ENCODE results near the gene ANXA2R. TPM values are rescaled to one million over a fixed set of nuclear protein-coding genes. Genes with fewer than 3 reads are reported as not detected.

The ANXA2R gene
- total and polyA plus RNA-seq, 2 donors (not counting 1 experiment from before 2014, with no cell fraction given), result 0.61 to 1.8 TPM

DNA sequence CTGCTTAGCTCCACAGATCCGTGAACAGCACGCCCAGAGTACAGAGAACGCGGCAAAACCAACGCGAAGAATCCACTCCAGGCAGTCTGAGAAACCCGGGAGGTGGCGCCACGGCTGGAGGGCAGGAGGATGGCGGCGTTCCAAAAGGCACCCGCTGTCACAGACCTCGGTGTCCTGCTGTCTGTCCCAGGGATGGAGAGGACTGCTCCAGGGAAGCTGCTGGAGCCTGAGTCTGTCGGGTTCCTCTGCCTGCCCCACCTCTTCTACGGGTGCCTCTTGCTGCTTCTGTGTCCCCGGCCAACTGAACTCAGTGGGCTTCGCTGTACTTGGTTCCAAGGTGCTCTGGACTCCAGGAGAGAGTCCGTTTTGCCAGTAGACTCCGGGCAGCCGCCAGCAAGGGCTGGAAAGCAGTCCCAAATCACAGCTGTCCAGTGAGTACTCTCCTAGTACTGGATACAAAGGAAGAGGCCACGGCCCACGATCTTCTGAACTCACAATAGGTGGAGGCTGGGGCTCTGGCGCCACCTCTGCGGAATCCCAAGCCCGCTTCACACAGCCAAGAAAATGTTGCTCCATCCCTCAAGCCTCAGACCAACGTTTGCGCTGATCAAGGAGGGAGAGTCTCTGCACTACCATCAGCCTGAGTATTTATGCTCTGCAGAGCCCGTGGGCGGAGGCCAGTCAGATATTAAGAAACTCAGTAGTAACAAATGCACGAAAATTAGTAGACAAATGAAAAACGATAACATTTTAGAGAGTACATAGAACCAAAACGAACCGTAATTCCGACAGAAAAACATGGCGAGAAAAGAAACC, 440 bp downstream of the ANXA2R start:
- Histone ChIP-seq H3K9ac (ENCODE audit: insufficient read depth, low read length) (no peak overlapping the region), H4K20me1 (ENCODE audit: control insufficient read depth, extremely low read depth, insufficient read depth, low read length) (no peaks in the 10 kb centered on the region), H3K27ac (ENCODE audit: insufficient read depth, low read length) (peak overlapping the region; percentile 96), H3K9me3 (ENCODE audit: control insufficient read depth, insufficient read depth, low read depth, low read length) (no peaks in the 10 kb centered on the region), H3K36me3 (ENCODE audit: control insufficient read depth, insufficient read depth, low read length) (peaks cover 2% of the 10 kb centered on the region), H2AFZ (ENCODE audit: low read length) (peak overlapping the region; percentile 46), H3K27me3 (ENCODE audit: control insufficient read depth, insufficient read depth, low read length) (no peaks in the 10 kb centered on the region), H3K4me3 (replicated peaks in 1 of 4; ENCODE audit: control extremely low read depth in 1 of 4, insufficient read depth in 1 of 4, low read depth in 3 of 4, low read length in 4 of 4) (peak overlapping the region; percentile 27 to 85 (median 76)), H3K4me1 (ENCODE audit: control insufficient read depth, extremely low read depth, insufficient read depth, low read length) (peaks cover 7% of the 10 kb centered on the region), H3K4me2 (ENCODE audit: extremely low read depth, insufficient read depth, low read length) (peak overlapping the region; percentile 72), H3K79me2 (ENCODE audit: control insufficient read depth, insufficient read depth, low read length) (peaks cover 68% of the 10 kb centered on the region)
- peak; percentile 90 to 91 for DNase-seq (ENCODE audit: low read depth in 2 of 2)
- TF ChIP-seq, protein P1, sequence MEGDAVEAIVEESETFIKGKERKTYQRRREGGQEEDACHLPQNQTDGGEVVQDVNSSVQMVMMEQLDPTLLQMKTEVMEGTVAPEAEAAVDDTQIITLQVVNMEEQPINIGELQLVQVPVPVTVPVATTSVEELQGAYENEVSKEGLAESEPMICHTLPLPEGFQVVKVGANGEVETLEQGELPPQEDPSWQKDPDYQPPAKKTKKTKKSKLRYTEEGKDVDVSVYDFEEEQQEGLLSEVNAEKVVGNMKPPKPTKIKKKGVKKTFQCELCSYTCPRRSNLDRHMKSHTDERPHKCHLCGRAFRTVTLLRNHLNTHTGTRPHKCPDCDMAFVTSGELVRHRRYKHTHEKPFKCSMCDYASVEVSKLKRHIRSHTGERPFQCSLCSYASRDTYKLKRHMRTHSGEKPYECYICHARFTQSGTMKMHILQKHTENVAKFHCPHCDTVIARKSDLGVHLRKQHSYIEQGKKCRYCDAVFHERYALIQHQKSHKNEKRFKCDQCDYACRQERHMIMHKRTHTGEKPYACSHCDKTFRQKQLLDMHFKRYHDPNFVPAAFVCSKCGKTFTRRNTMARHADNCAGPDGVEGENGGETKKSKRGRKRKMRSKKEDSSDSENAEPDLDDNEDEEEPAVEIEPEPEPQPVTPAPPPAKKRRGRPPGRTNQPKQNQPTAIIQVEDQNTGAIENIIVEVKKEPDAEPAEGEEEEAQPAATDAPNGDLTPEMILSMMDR (conservative IDR thresholded peaks at IDR 0.05 in 1 of 2, IDR thresholded peaks at IDR 0.05 in 1 of 2; ENCODE audit: low read depth in 1 of 2, low read length in 2 of 2), result peak in 1 of 2 donors; percentile 38
- TF ChIP-seq EZH2 (IDR thresholded peaks at IDR 0.05; ENCODE audit: low read length, missing control alignments), result no peak

DNA sequence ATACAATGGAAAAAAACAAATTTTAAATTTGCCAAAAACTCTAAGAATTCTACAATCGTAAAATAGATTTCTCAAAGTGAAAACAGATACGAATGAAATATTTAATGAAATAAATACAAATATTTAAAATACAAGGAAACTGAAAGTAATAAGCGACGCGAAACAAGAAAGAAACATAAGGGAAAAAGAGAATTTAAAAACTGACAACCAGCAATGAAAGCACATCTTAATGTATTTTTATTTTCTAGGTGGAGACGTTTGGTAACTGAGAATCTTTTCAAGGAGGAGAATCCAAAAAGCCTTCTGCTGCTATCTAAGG, 1.0 kb downstream of the ANXA2R start:
- no peaks in the 10 kb centered on the region for H3K9me3 ChIP-seq (ENCODE audit: control insufficient read depth, insufficient read depth, low read depth, low read length)
- no peaks in the 10 kb centered on the region for H4K20me1 ChIP-seq (ENCODE audit: control insufficient read depth, extremely low read depth, insufficient read depth, low read length)
- H3K4me2 ChIP-seq (ENCODE audit: extremely low read depth, insufficient read depth, low read length), result no peak overlapping the region
- H3K79me2 ChIP-seq (ENCODE audit: control insufficient read depth, insufficient read depth, low read length), result peaks cover 68% of the 10 kb centered on the region
- no peaks in the 10 kb centered on the region for H3K27me3 ChIP-seq (ENCODE audit: control insufficient read depth, insufficient read depth, low read length)
- H3K4me3 ChIP-seq (replicated peaks in 1 of 4; ENCODE audit: control extremely low read depth in 1 of 4, insufficient read depth in 1 of 4, low read depth in 3 of 4, low read length in 4 of 4), result peak overlapping the region in 1 of 4 experiments; percentile 85
- peak overlapping the region; percentile 96 for H3K27ac ChIP-seq (ENCODE audit: insufficient read depth, low read length)
- TF ChIP-seq EZH2 (IDR thresholded peaks at IDR 0.05; ENCODE audit: low read length, missing control alignments), result no peak
- TF ChIP-seq, protein P1 (conservative IDR thresholded peaks at IDR 0.05 in 1 of 2, IDR thresholded peaks at IDR 0.05 in 1 of 2; ENCODE audit: low read depth in 1 of 2, low read length in 2 of 2), result no peak
- no peak for DNase-seq (ENCODE audit: low read depth in 2 of 2)
- H3K9ac ChIP-seq (ENCODE audit: insufficient read depth, low read length), result no peak overlapping the region
- no peak overlapping the region for H2AFZ ChIP-seq (ENCODE audit: low read length)
- peaks cover 6% of the 10 kb centered on the region for H3K4me1 ChIP-seq (ENCODE audit: control insufficient read depth, extremely low read depth, insufficient read depth, low read length)
- no peaks in the 10 kb centered on the region for H3K36me3 ChIP-seq (ENCODE audit: control insufficient read depth, insufficient read depth, low read length)

DNA sequence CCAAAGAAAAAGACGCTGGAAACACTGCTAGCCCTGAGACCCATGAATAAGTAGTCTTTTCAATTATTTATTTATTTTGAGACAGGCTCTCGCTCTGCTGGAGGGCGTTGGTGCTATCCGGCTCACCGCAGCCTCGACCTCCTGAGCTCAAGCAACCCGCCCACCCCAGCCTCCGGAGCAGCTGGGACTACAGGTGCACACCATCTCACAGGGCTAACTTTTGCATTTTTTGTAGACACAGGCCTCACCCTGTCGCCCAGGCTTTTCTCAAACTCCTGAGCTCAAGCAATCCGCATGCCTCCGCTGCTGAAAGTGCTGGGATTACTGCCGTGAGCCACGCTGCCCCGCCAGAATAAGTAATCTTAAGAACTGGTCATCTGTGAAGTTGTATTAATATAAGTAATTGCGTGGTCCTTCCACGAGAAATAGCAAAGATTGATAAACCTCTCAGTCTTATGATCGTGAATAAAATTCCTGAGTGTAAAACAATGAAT, 1.6 kb downstream of the ANXA2R start:
- H3K4me1 ChIP-seq (ENCODE audit: control insufficient read depth, extremely low read depth, insufficient read depth, low read length), result peaks cover 5% of the 10 kb centered on the region
- H3K27me3 ChIP-seq (ENCODE audit: control insufficient read depth, insufficient read depth, low read length), result no peaks in the 10 kb centered on the region
- H4K20me1 ChIP-seq (ENCODE audit: control insufficient read depth, extremely low read depth, insufficient read depth, low read length), result no peaks in the 10 kb centered on the region
- DNase-seq (ENCODE audit: low read depth in 2 of 2), result peak; percentile 87 to 91
- H2AFZ ChIP-seq (ENCODE audit: low read length), result no peak overlapping the region
- H3K9ac ChIP-seq (ENCODE audit: insufficient read depth, low read length), result no peak overlapping the region
- H3K4me3 ChIP-seq (replicated peaks in 1 of 4; ENCODE audit: control extremely low read depth in 1 of 4, insufficient read depth in 1 of 4, low read depth in 3 of 4, low read length in 4 of 4), result peak overlapping the region in 3 of 4 experiments; percentile 42 to 85 (median 51)
- H3K4me2 ChIP-seq (ENCODE audit: extremely low read depth, insufficient read depth, low read length), result peak overlapping the region; percentile 92
- peaks cover 69% of the 10 kb centered on the region for H3K79me2 ChIP-seq (ENCODE audit: control insufficient read depth, insufficient read depth, low read length)
- H3K27ac ChIP-seq (ENCODE audit: insufficient read depth, low read length), result peak overlapping the region; percentile 67
- TF ChIP-seq, protein P1 (conservative IDR thresholded peaks at IDR 0.05 in 1 of 2, IDR thresholded peaks at IDR 0.05 in 1 of 2; ENCODE audit: low read depth in 1 of 2, low read length in 2 of 2), result no peak
- no peak for TF ChIP-seq EZH2 (IDR thresholded peaks at IDR 0.05; ENCODE audit: low read length, missing control alignments)
- H3K36me3 ChIP-seq (ENCODE audit: control insufficient read depth, insufficient read depth, low read length), result no peaks in the 10 kb centered on the region
- H3K9me3 ChIP-seq (ENCODE audit: control insufficient read depth, insufficient read depth, low read depth, low read length), result no peaks in the 10 kb centered on the region
